ENCODE results near the gene AUP1.

Gene AUP1

GRCh38 chr2:74512744-74513604 is 16.5 kb downstream of the AUP1 start:
- Histone ChIP-seq H3K4me1 (ENCODE audit: control insufficient read depth in 1 of 2, insufficient read depth in 1 of 2, low read depth in 1 of 2, low read length in 1 of 2) (peaks cover 34 to 37% of the 10 kb centered on the region in 2 experiments), H3K4me3 (ENCODE audit: low read depth in 1 of 2, low read length in 1 of 2) (no peak overlapping the region), H3K9me3 (no peaks in the 10 kb centered on the region), H3K36me3 (no peaks in the 10 kb centered on the region), H3K27me3 (peaks cover 100% of the 10 kb centered on the region), H3K27ac (no peak overlapping the region)
- no peak for TF ChIP-seq CTCF (IDR thresholded peaks at IDR 0.05)

GRCh38 chr2:74511104-74511989 is 18.2 kb downstream of the AUP1 start:
- TF ChIP-seq CTCF (IDR thresholded peaks at IDR 0.05): no peak
- H3K4me1 ChIP-seq (ENCODE audit: control insufficient read depth in 1 of 2, insufficient read depth in 1 of 2, low read depth in 1 of 2, low read length in 1 of 2): peaks cover 40 to 44% of the 10 kb centered on the region in 2 experiments
- H3K27ac ChIP-seq: no peak overlapping the region
- H3K9me3 ChIP-seq: no peaks in the 10 kb centered on the region
- H3K36me3 ChIP-seq: no peaks in the 10 kb centered on the region
- peaks cover 83% of the 10 kb centered on the region for H3K27me3 ChIP-seq
- no peak overlapping the region for H3K4me3 ChIP-seq (ENCODE audit: low read depth in 1 of 2, low read length in 1 of 2)

- no peak overlapping the region for H3K27ac ChIP-seq
- peaks cover 76% of the 10 kb centered on the region for H3K27me3 ChIP-seq
- no peak for TF ChIP-seq CTCF (IDR thresholded peaks at IDR 0.05)
- H3K9me3 ChIP-seq: no peaks in the 10 kb centered on the region
- peaks cover 34 to 42% of the 10 kb centered on the region in 2 experiments for H3K4me1 ChIP-seq (ENCODE audit: control insufficient read depth in 1 of 2, insufficient read depth in 1 of 2, low read depth in 1 of 2, low read length in 1 of 2)
- H3K36me3 ChIP-seq: peaks cover 8% of the 10 kb centered on the region
- H3K4me3 ChIP-seq (ENCODE audit: low read depth in 1 of 2, low read length in 1 of 2): no peak overlapping the region
These were observed 19.2 kb downstream of the AUP1 start for GRCh38 chr2:74510272-74510671.

GRCh38 chr2:74507926-74508520 is 21.5 kb downstream of the AUP1 start:
- H3K9me3 ChIP-seq: no peaks in the 10 kb centered on the region
- peak overlapping the region; percentile 85 to 97 for H3K4me3 ChIP-seq (ENCODE audit: low read depth in 1 of 2, low read length in 1 of 2)
- peaks cover 26 to 34% of the 10 kb centered on the region in 2 experiments for H3K4me1 ChIP-seq (ENCODE audit: control insufficient read depth in 1 of 2, insufficient read depth in 1 of 2, low read depth in 1 of 2, low read length in 1 of 2)
- H3K36me3 ChIP-seq: peaks cover 13% of the 10 kb centered on the region
- H3K27me3 ChIP-seq: peaks cover 76% of the 10 kb centered on the region
- no peak for TF ChIP-seq CTCF (IDR thresholded peaks at IDR 0.05)
- H3K27ac ChIP-seq: peak overlapping the region; percentile 98

GRCh38 chr2:74507145-74507925 is 22.2 kb downstream of the AUP1 start, which contains the start of gene PCGF1:
Gene PCGF1, minus strand, starts transcription at chr2:74507695. Its CDS starts 27 bp downstream, at chr2:74507668.
- H3K4me1 ChIP-seq (ENCODE audit: control insufficient read depth in 1 of 2, insufficient read depth in 1 of 2, low read depth in 1 of 2, low read length in 1 of 2): peaks cover 33 to 41% of the 10 kb centered on the region in 2 experiments
- no peak for TF ChIP-seq CTCF (IDR thresholded peaks at IDR 0.05)
- H3K4me3 ChIP-seq (ENCODE audit: low read depth in 1 of 2, low read length in 1 of 2): peak within 1 kb of the TSS; percentile 85 to 97
- H3K36me3 ChIP-seq: peaks cover 13% of the 10 kb centered on the region
- H3K9me3 ChIP-seq: no peaks in the 10 kb centered on the region
- H3K27ac ChIP-seq: peak within 1 kb of the TSS; percentile 98
- peaks cover 76% of the 10 kb centered on the region for H3K27me3 ChIP-seq
